A549 (cell line): Measurements from ENCODE around the gene NIM1K. TPM values are rescaled to one million over a fixed set of nuclear protein-coding genes. Genes with fewer than 3 reads are reported as not detected.

Experiments
- ATAC-seq, 2 experiments: fragments of 200-7000 bp in 1 of 2; fragments of >200 bp in 1 of 2; cut with Nextera tagmentation in 1 of 2; cut with Tn5 transposase in 1 of 2; 3 replicates each; pipeline versions ENCODE4 v1.8.0 to v1.9.1; 2018 to 2020; ENCODE audit warnings: mild to moderate bottlenecking in 1 of 2, moderate library complexity in 1 of 2
- CTCF ChIA-PET: fragments of 300-600 bp; sonication (Branson Sonifier 250); formaldehyde crosslinking; extraction: SDS; loops from one replicate; lab custom pipeline; 2021; ENCODE audit warnings: antibody characterized with exemption, inconsistent platforms; lab: Yijun Ruan, JAX
- POLR2A ChIA-PET: fragments of 350-600 bp; formaldehyde crosslinking; extraction: SDS; loops from one replicate; lab custom pipeline; 2021; ENCODE audit warnings: antibody characterized with exemption, inconsistent platforms; lab: Yijun Ruan, JAX
- DNase-seq, 2 experiments: peaks; one replicate each; pipeline versions ENCODE4 v3.0.0 to v3.0.0-alpha.2; 2011 to 2016; ENCODE audit warnings: low read depth in 1 of 2, low spot score in 1 of 2
- FAIRE-seq: peaks from 2 replicates; lab custom pipeline; 2011; peaks lifted over from hg19 to GRCh38; lab: Jason Lieb, UNC
- H3K27ac ChIP-seq, 2 experiments: fragments of >200 bp; sonication (Bioruptor Twin); formaldehyde crosslinking; 3 replicates each; pipeline ENCODE4 v1.5.1; 2016 to 2017
- H3K4me1 ChIP-seq: fragments of >200 bp; sonication (Bioruptor Twin); formaldehyde crosslinking; 3 replicates; pipeline ENCODE4 v1.6.1; 2016
- H3K4me2 ChIP-seq: fragments of >200 bp; sonication (Bioruptor Twin); formaldehyde crosslinking; 3 replicates; pipeline ENCODE4 v1.6.1; 2016
- H3K4me3 ChIP-seq: fragments of >200 bp; sonication (Bioruptor Twin); formaldehyde crosslinking; 3 replicates; pipeline ENCODE4 v1.5.1; 2016
- H3K9me3 ChIP-seq: fragments of >200 bp; sonication (Bioruptor Twin); formaldehyde crosslinking; 3 replicates; pipeline ENCODE4 v1.6.1; 2016
- BHLHE40 ChIP-seq: IDR thresholded peaks from 2 replicates; pipeline ENCODE4 v1.6.1; 2012; ENCODE audit warnings: low read depth, low read length, inconsistent platforms
- CEBPB ChIP-seq, 2 experiments: fragments of >200 bp in 1 of 2; sonication (Bioruptor Twin) in 1 of 2; formaldehyde crosslinking in 1 of 2; IDR thresholded peaks; 2 replicates each; pipeline ENCODE4 v1.6.1; 2012 to 2016
- CHD4 ChIP-seq: fragments of 200-600 bp; sonication (generic); IDR thresholded peaks from 2 replicates; pipeline ENCODE4 v1.6.1; 2016; ENCODE audit warnings: antibody characterized with exemption, mild to moderate bottlenecking, borderline replicate concordance
- ESRRA ChIP-seq: fragments of 150-350 bp; IDR thresholded peaks from 2 replicates; pipeline ENCODE4 v1.6.1; 2014; ENCODE audit warnings: mild to moderate bottlenecking, low read length, borderline replicate concordance
- FOSB ChIP-seq: fragments of 250-450 bp; sonication (Bioruptor Pico); IDR thresholded peaks from 2 replicates; pipeline ENCODE4 v1.5.0; 2020; ENCODE audit warnings: mild to moderate bottlenecking, moderate library complexity
- HDAC2 ChIP-seq: fragments of 200-600 bp; sonication (generic); IDR thresholded peaks from 2 replicates; pipeline ENCODE4 v1.6.1; 2016
- HEYL ChIP-seq: fragments of 250-450 bp; sonication (Bioruptor Pico); IDR thresholded peaks from 2 replicates; pipeline ENCODE4 v1.8.0; 2021; ENCODE audit warnings: mild to moderate bottlenecking, moderate library complexity
- HOXB13 ChIP-seq: fragments of 250-450 bp; sonication (Bioruptor Pico); IDR thresholded peaks from 2 replicates; pipeline ENCODE4 v1.5.0; 2020; ENCODE audit warnings: low read depth, mild to moderate bottlenecking, moderate library complexity
- KDM5A ChIP-seq: fragments of 200-600 bp; sonication (generic); IDR thresholded peaks from 2 replicates; pipeline ENCODE4 v1.6.1; 2016; ENCODE audit warnings: antibody characterized with exemption, mild to moderate bottlenecking
- MAFK ChIP-seq: fragments of 450-650 bp; IDR thresholded peaks from 2 replicates; pipeline ENCODE4 v1.6.1; 2014; ENCODE audit not compliant: partially characterized antibody
- PHF8 ChIP-seq: fragments of 200-600 bp; sonication (generic); IDR thresholded peaks from 2 replicates; pipeline ENCODE4 v1.6.1; 2016; ENCODE audit warnings: low read depth, mild to moderate bottlenecking, antibody characterized with exemption, moderate library complexity, borderline replicate concordance
- RAD21 ChIP-seq, 2 experiments: fragments of >200 bp in 1 of 2; sonication (Bioruptor Twin) in 1 of 2; formaldehyde crosslinking in 1 of 2; IDR thresholded peaks in 1 of 2; conservative IDR thresholded peaks in 1 of 2; 2 replicates in 1 of 2; 3 replicates in 1 of 2; pipeline ENCODE4 v1.6.1; 2012 to 2018; ENCODE audit warnings: inconsistent platforms in 1 of 2
- RCOR1 ChIP-seq: fragments of 150-350 bp; IDR thresholded peaks from 2 replicates; pipeline ENCODE4 v1.6.1; 2014; ENCODE audit warnings: antibody characterized with exemption, low read length, low read depth
- RFX5 ChIP-seq: fragments of 450-650 bp; IDR thresholded peaks from 2 replicates; pipeline ENCODE4 v1.7.1; 2014; ENCODE audit warnings: antibody characterized with exemption, mild to moderate bottlenecking, moderate library complexity
- SMC3 ChIP-seq: fragments of >200 bp; sonication (Bioruptor Twin); formaldehyde crosslinking; IDR thresholded peaks from 3 replicates; pipeline ENCODE4 v1.6.1; 2018; ENCODE audit warnings: inconsistent platforms
- SREBF2 ChIP-seq: fragments of 450-650 bp; IDR thresholded peaks from 2 replicates; pipeline ENCODE4 v1.6.1; 2014; ENCODE audit warnings: mild to moderate bottlenecking, moderate library complexity
- TP53 ChIP-seq: fragments of 250-450 bp; sonication (Bioruptor Pico); IDR thresholded peaks from 2 replicates; pipeline ENCODE4 v1.5.0; 2021; ENCODE audit warnings: mild to moderate bottlenecking, moderate library complexity
- ZC3H11A ChIP-seq: fragments of 450-650 bp; IDR thresholded peaks from 2 replicates; pipeline ENCODE4 v1.6.1; 2014; ENCODE audit warnings: antibody characterized with exemption, mild to moderate bottlenecking
- WGBS: methylation state at CpG from one replicate; pipeline ENCODE4 v1.1.6; 2017; ENCODE audit errors: missing lambda C conversion rate; 5-methylcytosine and 5-hydroxymethylcytosine counted together
- polyA plus RNA-seq, 4 experiments: library from polyadenylated mRNA; depleted of rRNA in 3 of 4; stranded (reverse); fragments of >200 nt; fragmentation: RNase III in 1 of 4; extraction: RNeasy Plus Mini Kit Qiagen cat#74134 plus additional on column Dnase treatment in 1 of 4; gene quantifications; 2 replicates in 3 of 4; 3 replicates in 1 of 4; pipeline ENCODE4 v1.2.3, GENCODE V29; 2011 to 2017
- TF ChIP-seq, protein P1 (sequence below): fragments of 200-600 bp; sonication (generic); IDR thresholded peaks from 2 replicates; pipeline ENCODE4 v1.6.1; 2016; ENCODE audit warnings: antibody characterized with exemption, mild to moderate bottlenecking, moderate library complexity
- TF ChIP-seq, protein P2 (sequence below): fragments of 250-450 bp; sonication (Bioruptor Pico); IDR thresholded peaks from 2 replicates; pipeline ENCODE4 v1.5.0; 2020; ENCODE audit warnings: low read depth, mild to moderate bottlenecking, moderate library complexity
- TF ChIP-seq, protein P3 (sequence below): fragments of >200 bp; sonication (Bioruptor Twin); formaldehyde crosslinking; IDR thresholded peaks from 2 replicates; pipeline ENCODE4 v1.6.1; 2016
- TF ChIP-seq, protein P4 (sequence below): fragments of >200 bp; sonication (Bioruptor Twin); formaldehyde crosslinking; IDR thresholded peaks from 3 replicates; pipeline ENCODE4 v1.5.1; 2016
- TF ChIP-seq, protein P5 (sequence below): IDR thresholded peaks from 2 replicates; pipeline ENCODE4 v1.6.1; 2012
- TF ChIP-seq, protein P6 (sequence below): fragments of 250-450 bp; sonication (Bioruptor Pico); IDR thresholded peaks from 2 replicates; pipeline ENCODE4 v1.5.0; 2021; ENCODE audit warnings: mild to moderate bottlenecking, moderate library complexity, borderline replicate concordance

Gene NIM1K
- polyA plus RNA-seq, 2 of the 4 experiments (the other 2 are of a cell fraction) = 0.06 to 0.23 TPM

DNA sequence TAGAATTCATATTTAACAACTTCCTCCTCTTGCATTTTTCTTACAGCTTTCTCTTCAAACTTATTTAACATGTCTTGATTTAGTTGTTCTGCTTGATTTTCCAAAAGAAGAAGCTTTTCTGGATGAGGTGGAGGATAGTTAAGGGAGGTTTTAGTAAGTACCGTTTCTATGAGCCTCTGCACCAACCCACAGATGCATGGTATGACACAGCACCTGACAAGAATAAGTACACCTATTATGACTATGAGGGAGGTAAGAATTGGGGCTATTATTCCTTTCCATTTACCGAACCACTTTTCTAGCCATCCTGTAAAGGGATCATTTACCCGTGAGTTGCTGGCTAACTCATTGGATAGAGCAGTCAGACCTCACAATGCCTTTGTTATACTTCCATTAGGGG is 123.7 kb downstream of the NIM1K start:
- no peak overlapping the region for H3K4me3 ChIP-seq
- TF ChIP-seq RFX5 (no peak), TP53 (CRISPR knock-in tag) (no peak), RAD21 (conservative IDR thresholded peaks at IDR 0.05 in 1 of 2, IDR thresholded peaks at IDR 0.05 in 1 of 2) (no peak)
- TF ChIP-seq, all 56 proteins: peak for 0
- ATAC-seq (no peak), FAIRE-seq (no peak), DNase-seq (no peak)
- ChIA-PET POLR2A (interaction anchor here (1.2 kb wide), 1 partner anchor 194 kb away, joined by 3 read pairs; no protein-coding TSS in a partner anchor), CTCF (interaction anchor here (1.0 to 2.3 kb wide), 3 partner anchors 9 to 331 kb away, joined by 3 to 8 read pairs (median 3); no protein-coding TSS in a partner anchor)
- Histone ChIP-seq H3K9me3 (no peaks in the 10 kb centered on the region), H3K4me2 (peak overlapping the region; percentile 90), H3K27ac (peak overlapping the region; percentile 81), H3K4me1 (peaks cover 36% of the 10 kb centered on the region)
- 70% methylated on average over 3 of the region's 3 CpGs for WGBS

DNA sequence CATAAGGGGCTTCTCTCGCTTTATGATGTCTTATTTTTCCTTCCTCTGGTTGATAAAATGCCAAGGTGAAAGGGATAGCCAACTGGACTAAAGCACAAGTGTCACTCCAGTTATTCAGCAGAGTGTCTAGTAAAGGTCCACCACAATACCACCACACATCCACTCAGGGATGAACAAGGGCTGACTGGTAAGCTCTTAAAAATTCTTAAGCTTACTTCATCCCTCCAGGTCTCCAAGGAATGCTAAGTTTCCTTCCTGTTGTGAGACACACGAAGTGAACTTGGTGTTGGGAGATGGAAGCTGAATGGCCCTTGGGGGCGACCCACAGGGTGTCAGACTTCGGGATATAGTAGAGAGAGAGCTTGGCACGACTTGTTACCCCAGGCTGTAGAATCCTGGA is 124.4 kb downstream of the NIM1K start:
- peak overlapping the region; percentile 33 to 81; a peak in 2 of 6 replicates for H3K27ac ChIP-seq
- FAIRE-seq (no peak), ATAC-seq (no peak), DNase-seq (no peak)
- ChIA-PET POLR2A (no interaction called here), CTCF (interaction anchor here (0.8 to 2.3 kb wide), 6 partner anchors 10 to 332 kb away, joined by 3 to 8 read pairs (median 3); partner anchors contain the start of gene TMEM267)
- H3K4me3 ChIP-seq = no peak overlapping the region
- TF ChIP-seq HOXB13 (CRISPR knock-in tag) (no peak), HEYL (no peak), MAFK (no peak), SMC3 (no peak), FOSB (CRISPR knock-in tag) (no peak), HDAC2 (no peak)
- TF ChIP-seq, protein P1, sequence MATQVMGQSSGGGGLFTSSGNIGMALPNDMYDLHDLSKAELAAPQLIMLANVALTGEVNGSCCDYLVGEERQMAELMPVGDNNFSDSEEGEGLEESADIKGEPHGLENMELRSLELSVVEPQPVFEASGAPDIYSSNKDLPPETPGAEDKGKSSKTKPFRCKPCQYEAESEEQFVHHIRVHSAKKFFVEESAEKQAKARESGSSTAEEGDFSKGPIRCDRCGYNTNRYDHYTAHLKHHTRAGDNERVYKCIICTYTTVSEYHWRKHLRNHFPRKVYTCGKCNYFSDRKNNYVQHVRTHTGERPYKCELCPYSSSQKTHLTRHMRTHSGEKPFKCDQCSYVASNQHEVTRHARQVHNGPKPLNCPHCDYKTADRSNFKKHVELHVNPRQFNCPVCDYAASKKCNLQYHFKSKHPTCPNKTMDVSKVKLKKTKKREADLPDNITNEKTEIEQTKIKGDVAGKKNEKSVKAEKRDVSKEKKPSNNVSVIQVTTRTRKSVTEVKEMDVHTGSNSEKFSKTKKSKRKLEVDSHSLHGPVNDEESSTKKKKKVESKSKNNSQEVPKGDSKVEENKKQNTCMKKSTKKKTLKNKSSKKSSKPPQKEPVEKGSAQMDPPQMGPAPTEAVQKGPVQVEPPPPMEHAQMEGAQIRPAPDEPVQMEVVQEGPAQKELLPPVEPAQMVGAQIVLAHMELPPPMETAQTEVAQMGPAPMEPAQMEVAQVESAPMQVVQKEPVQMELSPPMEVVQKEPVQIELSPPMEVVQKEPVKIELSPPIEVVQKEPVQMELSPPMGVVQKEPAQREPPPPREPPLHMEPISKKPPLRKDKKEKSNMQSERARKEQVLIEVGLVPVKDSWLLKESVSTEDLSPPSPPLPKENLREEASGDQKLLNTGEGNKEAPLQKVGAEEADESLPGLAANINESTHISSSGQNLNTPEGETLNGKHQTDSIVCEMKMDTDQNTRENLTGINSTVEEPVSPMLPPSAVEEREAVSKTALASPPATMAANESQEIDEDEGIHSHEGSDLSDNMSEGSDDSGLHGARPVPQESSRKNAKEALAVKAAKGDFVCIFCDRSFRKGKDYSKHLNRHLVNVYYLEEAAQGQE = no peak
- TF ChIP-seq, protein P2, sequence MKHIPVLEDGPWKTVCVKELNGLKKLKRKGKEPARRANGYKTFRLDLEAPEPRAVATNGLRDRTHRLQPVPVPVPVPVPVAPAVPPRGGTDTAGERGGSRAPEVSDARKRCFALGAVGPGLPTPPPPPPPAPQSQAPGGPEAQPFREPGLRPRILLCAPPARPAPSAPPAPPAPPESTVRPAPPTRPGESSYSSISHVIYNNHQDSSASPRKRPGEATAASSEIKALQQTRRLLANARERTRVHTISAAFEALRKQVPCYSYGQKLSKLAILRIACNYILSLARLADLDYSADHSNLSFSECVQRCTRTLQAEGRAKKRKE = no peak
- H3K4me2 ChIP-seq = no peak overlapping the region
- 87% methylated on average over 5 of the region's 5 CpGs for WGBS
- no peaks in the 10 kb centered on the region for H3K9me3 ChIP-seq
- peaks cover 33% of the 10 kb centered on the region for H3K4me1 ChIP-seq

DNA sequence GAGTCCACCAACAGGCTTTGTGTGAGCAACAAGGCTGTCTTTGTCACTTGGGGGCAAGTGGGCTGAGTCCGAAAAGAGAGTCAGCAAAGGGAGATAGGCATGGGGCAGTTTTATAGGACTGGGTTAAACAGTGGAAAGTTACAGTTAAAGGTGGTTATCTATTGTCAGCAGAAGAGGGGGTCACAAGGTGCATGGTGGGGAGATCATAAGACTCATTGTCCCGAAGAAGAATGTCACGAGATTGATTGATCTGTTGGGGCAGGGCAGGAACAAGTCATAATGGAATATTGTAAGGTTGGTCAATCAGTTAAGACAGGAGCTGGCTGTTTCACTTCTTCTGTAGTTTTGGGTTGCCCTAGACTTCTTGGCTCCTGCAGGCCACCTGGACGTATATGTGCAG is 128.8 kb downstream of the NIM1K start:
- no peak overlapping the region for H3K27ac ChIP-seq
- FAIRE-seq (no peak), ATAC-seq (no peak), DNase-seq (no peak)
- TF ChIP-seq SMC3 = no peak
- TF ChIP-seq RCOR1 = no peak
- TF ChIP-seq, protein P3, sequence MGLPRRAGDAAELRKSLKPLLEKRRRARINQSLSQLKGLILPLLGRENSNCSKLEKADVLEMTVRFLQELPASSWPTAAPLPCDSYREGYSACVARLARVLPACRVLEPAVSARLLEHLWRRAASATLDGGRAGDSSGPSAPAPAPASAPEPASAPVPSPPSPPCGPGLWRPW = no peak
- TF ChIP-seq PHF8 = no peak
- no peak for TF ChIP-seq KDM5A
- no peak for TF ChIP-seq ZC3H11A
- TF ChIP-seq, protein P4, sequence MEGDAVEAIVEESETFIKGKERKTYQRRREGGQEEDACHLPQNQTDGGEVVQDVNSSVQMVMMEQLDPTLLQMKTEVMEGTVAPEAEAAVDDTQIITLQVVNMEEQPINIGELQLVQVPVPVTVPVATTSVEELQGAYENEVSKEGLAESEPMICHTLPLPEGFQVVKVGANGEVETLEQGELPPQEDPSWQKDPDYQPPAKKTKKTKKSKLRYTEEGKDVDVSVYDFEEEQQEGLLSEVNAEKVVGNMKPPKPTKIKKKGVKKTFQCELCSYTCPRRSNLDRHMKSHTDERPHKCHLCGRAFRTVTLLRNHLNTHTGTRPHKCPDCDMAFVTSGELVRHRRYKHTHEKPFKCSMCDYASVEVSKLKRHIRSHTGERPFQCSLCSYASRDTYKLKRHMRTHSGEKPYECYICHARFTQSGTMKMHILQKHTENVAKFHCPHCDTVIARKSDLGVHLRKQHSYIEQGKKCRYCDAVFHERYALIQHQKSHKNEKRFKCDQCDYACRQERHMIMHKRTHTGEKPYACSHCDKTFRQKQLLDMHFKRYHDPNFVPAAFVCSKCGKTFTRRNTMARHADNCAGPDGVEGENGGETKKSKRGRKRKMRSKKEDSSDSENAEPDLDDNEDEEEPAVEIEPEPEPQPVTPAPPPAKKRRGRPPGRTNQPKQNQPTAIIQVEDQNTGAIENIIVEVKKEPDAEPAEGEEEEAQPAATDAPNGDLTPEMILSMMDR = no peak
- TF ChIP-seq, protein P2 = no peak
- TF ChIP-seq CHD4 = no peak
- TF ChIP-seq HDAC2 = no peak
- no peak for TF ChIP-seq SREBF2
- no peak for TF ChIP-seq BHLHE40
- no peak for TF ChIP-seq CEBPB (IDR thresholded peaks at IDR 0.05)
- TF ChIP-seq, protein P5, sequence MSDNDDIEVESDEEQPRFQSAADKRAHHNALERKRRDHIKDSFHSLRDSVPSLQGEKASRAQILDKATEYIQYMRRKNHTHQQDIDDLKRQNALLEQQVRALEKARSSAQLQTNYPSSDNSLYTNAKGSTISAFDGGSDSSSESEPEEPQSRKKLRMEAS = no peak
- TF ChIP-seq ESRRA = no peak
- TF ChIP-seq, protein P6, sequence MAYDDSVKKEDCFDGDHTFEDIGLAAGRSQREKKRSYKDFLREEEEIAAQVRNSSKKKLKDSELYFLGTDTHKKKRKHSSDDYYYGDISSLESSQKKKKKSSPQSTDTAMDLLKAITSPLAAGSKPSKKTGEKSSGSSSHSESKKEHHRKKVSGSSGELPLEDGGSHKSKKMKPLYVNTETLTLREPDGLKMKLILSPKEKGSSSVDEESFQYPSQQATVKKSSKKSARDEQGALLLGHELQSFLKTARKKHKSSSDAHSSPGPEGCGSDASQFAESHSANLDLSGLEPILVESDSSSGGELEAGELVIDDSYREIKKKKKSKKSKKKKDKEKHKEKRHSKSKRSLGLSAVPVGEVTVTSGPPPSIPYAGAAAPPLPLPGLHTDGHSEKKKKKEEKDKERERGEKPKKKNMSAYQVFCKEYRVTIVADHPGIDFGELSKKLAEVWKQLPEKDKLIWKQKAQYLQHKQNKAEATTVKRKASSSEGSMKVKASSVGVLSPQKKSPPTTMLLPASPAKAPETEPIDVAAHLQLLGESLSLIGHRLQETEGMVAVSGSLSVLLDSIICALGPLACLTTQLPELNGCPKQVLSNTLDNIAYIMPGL = no peak
- H3K4me1 ChIP-seq = peaks cover 2% of the 10 kb centered on the region; the same call in 2 of the 3 replicates
- ChIA-PET POLR2A (no interaction called here), CTCF (no interaction called here)
- H3K9me3 ChIP-seq = no peaks in the 10 kb centered on the region
- no peak overlapping the region for H3K4me3 ChIP-seq
- 74% methylated on average over 4 of the region's 4 CpGs for WGBS
- H3K4me2 ChIP-seq = no peak overlapping the region
